ENCODE data around the gene ADIG.

DNA sequence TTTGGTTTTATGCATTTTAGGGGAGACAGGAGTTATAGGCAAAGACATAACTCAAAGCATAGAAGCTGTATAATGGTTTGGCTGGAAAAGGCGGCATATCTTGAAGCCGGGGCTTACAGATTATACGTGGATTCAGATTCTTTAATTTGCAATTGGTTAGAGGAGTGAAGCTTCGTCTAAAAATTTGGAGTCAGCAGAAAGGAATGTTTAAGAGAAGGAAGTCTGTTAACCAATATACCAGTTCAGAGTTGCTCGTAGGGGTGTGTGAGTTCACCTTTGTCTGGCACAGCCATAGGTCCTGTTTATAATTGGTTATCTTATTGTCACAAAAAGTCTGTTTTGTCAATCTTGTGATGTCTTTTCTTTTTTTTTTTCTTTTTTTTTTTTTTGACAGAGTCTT, 29.5 kb downstream of the ADIG start:
- TF ChIP-seq EP300 (IDR thresholded peaks at IDR 0.05), result no peak
- TF ChIP-seq, protein P1, sequence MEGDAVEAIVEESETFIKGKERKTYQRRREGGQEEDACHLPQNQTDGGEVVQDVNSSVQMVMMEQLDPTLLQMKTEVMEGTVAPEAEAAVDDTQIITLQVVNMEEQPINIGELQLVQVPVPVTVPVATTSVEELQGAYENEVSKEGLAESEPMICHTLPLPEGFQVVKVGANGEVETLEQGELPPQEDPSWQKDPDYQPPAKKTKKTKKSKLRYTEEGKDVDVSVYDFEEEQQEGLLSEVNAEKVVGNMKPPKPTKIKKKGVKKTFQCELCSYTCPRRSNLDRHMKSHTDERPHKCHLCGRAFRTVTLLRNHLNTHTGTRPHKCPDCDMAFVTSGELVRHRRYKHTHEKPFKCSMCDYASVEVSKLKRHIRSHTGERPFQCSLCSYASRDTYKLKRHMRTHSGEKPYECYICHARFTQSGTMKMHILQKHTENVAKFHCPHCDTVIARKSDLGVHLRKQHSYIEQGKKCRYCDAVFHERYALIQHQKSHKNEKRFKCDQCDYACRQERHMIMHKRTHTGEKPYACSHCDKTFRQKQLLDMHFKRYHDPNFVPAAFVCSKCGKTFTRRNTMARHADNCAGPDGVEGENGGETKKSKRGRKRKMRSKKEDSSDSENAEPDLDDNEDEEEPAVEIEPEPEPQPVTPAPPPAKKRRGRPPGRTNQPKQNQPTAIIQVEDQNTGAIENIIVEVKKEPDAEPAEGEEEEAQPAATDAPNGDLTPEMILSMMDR (IDR thresholded peaks at IDR 0.05), result no peak
- no peak for TF ChIP-seq POLR2A (IDR thresholded peaks at IDR 0.05)
